ENCODE results near the gene PPM1L.

PPM1L gene

GRCh38 chr3:160763073-160763472, 7.0 kb downstream of the PPM1L start:
- no peak for DNase-seq (ENCODE audit: low read depth in 2 of 2)

DNA sequence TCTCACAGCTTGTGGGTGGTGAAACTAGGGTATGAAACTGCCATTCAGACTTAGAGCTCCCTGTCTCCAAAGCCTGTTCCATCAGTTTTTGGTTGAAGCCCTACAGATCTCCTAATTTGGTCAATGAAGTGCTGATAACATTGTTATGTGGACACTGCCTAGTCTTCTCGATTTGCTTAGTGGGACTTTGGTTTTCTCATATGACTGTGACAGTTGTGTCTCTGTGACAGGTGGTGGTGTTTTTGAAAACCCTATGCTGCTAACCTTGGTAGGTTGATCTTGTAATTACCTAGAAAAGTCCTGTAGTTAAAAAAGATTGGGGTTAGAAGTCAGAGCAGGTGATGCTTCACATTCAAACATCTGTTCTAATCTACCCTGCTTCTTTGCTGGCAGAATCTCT, 9.2 kb downstream of the PPM1L start:
- DNase-seq (ENCODE audit: low read depth in 2 of 2), result no peak

GRCh38 chr3:160768031-160768430, 12.0 kb downstream of the PPM1L start:
- DNase-seq (ENCODE audit: low read depth in 2 of 2), result no peak

DNA sequence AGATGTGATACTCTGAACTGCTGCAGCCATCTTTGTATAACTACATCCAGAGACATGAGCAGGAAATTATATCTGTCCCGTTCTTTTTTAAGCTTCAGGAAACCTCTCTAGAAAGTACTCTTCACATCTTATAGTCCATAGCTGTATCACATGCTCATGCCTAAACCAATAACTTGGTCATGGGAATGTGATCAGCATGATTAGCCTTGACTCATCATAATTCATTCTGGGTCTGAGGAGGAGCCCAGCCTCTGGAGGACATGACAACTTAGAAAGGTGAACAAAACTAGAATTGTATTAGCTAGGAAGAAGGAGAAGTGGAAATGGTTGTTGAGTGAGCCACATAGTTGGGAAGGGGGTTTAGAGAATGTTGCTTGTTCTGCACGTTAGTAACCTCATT, 12.9 kb downstream of the PPM1L start:
- no peak for DNase-seq (ENCODE audit: low read depth in 2 of 2)

GRCh38 chr3:160771811-160772459, 15.9 kb downstream of the PPM1L start:
- no peak for DNase-seq (ENCODE audit: low read depth in 2 of 2)

DNA sequence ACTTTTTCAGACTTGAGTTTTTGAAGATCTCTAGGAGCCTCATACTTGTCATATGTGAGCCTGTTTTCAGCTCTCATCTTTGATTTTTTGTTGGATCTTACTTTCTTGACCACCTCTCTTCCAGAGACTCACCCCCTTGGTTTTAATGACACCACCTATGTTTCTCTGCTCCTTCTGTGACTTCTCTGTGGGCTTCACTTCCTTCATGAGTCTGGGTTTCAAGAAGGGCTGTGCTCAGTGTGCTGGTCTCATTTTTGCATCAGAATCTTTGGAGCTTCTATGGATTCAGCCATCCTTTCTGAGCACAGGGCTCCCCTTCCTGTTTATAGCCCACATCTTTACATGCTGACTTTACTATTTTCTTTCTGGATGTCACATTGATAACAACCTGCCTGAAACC, 17.7 kb downstream of the PPM1L start:
- DNase-seq (ENCODE audit: low read depth in 2 of 2), result no peak

DNA sequence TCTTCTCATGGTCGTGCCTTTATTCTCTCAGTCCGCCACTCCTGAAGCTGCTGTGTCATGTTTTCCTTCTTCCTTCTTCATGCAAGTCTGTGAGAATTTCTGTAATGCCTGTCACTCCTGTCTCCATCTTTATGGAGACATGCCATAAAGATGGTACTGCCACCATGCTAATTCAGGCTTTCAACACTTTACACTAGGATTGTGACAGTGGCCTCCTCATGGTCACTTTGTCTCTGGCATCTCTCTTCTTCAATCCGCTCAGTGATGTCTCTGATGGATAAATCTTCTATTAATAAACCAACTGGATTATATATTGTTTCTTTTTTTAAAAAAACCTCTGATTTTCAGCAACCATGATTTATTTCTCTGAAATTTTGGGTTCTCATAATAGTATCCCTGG, 18.1 kb downstream of the PPM1L start:
- DNase-seq (ENCODE audit: low read depth in 2 of 2), result no peak

- DNase-seq (ENCODE audit: low read depth in 2 of 2), result no peak
Observed at GRCh38 chr3:160778480-160778879, 22.4 kb downstream of the PPM1L start.

- no peak for DNase-seq (ENCODE audit: low read depth in 2 of 2)
Observed at GRCh38 chr3:160779040-160779439, 23.0 kb downstream of the PPM1L start.

- no peak for DNase-seq (ENCODE audit: low read depth in 2 of 2)
Observed at GRCh38 chr3:160780245-160780644, 24.2 kb downstream of the PPM1L start.

GRCh38 chr3:160781402-160781801, 25.4 kb downstream of the PPM1L start:
- no peak for DNase-seq (ENCODE audit: low read depth in 2 of 2)

- no peak for DNase-seq (ENCODE audit: low read depth in 2 of 2)
Observed at GRCh38 chr3:160781863-160782262, 25.8 kb downstream of the PPM1L start.

DNA sequence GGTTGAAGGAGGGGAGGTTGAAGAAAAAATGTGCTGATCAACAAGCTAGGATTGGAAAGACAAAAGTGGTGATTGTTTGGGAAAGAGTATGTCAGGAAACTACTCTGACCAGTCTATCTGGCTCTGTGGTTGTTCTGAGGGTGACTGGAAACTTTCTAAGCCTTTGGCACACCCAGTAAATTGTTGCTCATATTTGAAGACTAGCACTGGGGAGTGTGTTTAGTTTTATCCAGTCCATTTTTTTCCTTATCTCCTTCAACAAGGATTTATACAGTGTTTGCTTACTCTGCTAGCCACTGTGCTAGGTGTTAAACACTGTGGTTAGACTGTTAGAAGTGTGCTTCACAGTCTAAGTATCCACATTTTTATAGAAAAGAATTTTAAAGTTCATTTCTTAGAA, 28.8 kb downstream of the PPM1L start:
- DNase-seq (ENCODE audit: low read depth in 2 of 2), result no peak

- no peak for DNase-seq (ENCODE audit: low read depth in 2 of 2)
Observed at GRCh38 chr3:160790726-160791125, 34.7 kb downstream of the PPM1L start.

DNA sequence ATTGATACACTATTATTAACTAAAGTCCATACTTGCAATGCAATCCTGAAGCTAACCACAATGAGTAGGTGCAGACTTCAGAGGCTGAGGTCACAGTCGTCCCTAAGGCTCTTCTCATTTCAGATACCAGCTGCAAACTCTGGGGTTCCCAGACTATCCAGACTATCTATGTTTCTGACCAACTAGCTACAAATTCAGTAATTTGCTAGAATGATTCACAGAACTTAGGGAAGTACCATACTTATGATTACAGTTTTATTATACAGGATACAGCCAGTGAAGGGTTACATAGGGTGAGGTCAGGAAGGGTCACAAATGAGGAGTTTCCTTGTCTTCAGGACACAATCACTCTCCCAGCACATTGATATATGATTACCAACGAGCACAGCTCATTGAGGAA, 36.5 kb downstream of the PPM1L start:
- no peak for DNase-seq (ENCODE audit: low read depth in 2 of 2)

GRCh38 chr3:160793722-160794252, 37.8 kb downstream of the PPM1L start:
- no peak for DNase-seq (ENCODE audit: low read depth in 2 of 2)

DNA sequence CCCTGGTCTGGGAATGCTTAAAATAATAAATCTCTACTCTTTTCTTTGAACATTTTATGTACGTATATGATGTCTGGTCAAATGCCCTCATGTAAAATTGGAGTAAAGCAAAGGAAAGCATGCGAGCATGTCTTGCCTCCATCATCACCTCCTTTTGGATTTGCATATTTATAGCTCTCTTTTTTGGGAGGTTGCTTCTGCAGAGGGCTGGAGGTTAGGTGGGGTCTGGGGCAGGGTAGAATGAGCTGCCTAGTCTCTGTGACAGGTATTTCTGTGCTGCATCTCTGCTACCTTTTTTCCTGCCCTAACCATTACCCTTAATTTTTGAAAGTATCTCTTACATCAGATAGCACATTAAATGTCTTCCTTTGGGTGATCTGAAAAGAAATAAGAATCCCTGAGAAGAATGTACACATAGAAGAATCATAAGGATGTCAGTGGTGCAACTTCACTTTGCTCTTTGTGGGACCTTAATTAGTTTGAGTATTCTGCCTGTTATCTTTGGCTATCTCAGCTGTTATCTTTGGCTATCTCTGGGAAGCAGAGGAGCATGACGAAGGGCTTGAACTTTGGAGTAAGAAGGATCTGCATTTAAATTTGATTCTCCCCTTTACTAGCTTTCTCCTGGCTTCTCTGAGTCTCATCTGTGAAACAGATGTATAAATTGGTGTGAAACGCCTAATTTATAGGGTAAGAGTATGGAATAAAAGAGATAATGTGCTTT, 40.2 kb downstream of the PPM1L start:
- no peak for DNase-seq (ENCODE audit: low read depth in 2 of 2)

DNA sequence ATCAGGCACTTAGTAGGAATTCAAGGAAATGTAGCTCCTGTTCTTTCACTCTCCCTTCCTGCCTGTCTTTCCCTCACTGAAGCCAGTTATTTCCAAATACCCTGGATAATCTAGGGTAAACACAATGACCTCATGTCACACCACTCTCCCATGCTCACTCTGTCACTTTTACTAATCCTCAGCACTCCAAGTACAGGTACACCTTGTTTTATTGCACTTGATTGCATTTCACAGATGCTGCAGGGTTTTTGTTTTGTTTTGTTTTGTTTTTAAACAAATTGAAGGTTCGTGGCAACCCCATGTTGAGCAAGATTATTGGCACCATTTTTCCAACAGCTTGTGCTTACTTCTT, 40.8 kb downstream of the PPM1L start:
- no peak for DNase-seq (ENCODE audit: low read depth in 2 of 2)

DNA sequence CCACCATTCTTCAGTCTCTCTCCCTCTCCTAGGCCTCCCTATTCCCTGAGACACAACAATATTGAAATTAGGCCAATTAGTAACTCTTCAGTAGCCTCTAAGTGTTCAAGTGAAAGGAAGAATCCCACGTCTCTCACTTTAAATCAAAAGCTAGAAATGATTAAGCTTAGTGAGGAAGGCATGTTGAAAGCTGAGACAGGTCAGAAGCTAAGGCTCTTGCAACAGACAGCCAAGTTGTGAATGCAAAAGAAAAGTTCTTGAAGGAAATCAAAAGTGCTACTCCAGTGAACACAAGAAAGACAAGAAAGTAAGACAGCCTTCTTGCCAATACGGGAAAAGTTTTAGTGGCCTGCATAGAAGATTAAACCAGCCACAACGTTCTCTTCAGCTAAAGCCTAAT, 41.3 kb downstream of the PPM1L start:
- DNase-seq (ENCODE audit: low read depth in 2 of 2), result no peak

DNA sequence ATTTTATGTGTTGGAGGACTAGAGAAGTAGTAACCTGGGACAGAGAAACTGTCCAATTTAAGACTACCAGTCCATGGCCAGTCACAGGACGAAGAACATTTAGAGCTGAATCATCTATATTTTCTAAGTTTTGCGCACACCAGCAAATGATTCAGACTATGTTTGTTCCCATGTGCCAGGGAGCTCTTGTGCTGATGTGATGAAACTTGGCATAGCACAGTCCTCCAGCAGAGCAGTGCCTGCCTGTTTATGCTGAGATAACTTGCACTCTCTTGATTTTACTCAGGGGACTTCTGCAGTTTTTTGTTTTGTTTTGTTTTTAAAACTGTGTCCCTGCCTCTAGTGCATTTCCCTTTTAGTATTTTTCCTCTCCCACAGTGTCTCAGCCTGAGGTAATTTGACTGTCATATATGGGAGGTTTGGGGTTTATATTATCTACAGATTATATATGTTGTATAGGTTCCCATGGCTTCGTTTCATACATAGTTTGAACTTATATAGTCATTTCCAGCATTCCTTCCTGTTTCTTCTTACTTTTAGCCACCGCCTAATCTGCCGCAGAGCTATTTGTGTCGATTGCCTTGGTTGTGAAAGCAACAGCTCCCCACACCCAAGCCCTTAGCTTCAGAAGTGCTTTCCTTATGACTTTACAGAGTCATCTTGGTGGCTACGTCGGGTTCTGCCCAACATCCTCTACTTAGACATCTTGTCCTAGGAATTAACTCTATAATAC, 45.5 kb downstream of the PPM1L start:
- peak in 1 of 2 donors; percentile 8 for DNase-seq (ENCODE audit: low read depth in 2 of 2)

GRCh38 chr3:160804762-160805161, 48.7 kb downstream of the PPM1L start:
- no peak for DNase-seq (ENCODE audit: low read depth in 2 of 2)

DNA sequence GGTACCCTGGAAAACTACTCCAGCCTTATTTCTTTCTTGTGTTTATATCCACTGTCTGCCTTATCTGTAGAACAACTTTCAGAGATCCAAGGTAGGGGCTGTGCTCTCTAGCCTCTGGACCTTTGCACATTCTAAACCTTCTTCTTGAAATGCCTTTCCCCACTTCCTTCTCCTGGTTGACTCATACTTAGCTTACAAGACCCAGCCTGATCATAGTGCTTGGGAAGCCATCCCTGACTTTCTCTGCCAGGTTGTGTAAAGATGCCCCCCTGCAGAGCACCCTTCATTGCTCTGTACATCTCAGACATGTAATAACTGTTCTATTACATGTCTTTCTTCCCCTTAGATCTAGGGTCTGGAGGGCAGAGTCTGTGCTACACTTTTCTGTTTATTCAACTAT, 50.1 kb downstream of the PPM1L start:
- no peak for DNase-seq (ENCODE audit: low read depth in 2 of 2)

- DNase-seq (ENCODE audit: low read depth in 2 of 2), result no peak
Observed at GRCh38 chr3:160806686-160807085, 50.7 kb downstream of the PPM1L start.
